NCI-H2196 (cell line): ENCODE measurements around the gene LCOR.

Experiments
- DNase-seq: peaks from one replicate; lab custom pipeline; 2025; ENCODE audit not compliant: unreplicated experiment; lab: John Stamatoyannopoulos, UW

LCOR gene

DNA sequence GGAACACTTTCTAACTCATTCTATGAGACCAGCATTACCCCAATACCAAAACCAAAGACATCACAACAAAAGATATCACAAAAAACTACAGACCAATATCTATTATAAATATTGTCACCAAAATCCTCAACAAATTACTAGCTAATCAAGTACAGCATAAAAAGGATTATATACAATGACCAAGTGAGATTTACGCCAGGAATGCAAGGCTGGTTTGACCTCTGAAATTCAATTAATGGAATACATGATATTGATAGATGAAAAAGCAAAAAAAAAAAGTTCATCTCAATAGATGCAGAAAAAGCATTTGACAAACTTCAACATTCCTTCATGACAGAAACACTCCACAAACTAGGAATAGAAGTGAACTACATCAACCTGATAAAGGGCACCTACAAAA lies 175.3 kb downstream of the LCOR start:
- DNase-seq = no peak

DNA sequence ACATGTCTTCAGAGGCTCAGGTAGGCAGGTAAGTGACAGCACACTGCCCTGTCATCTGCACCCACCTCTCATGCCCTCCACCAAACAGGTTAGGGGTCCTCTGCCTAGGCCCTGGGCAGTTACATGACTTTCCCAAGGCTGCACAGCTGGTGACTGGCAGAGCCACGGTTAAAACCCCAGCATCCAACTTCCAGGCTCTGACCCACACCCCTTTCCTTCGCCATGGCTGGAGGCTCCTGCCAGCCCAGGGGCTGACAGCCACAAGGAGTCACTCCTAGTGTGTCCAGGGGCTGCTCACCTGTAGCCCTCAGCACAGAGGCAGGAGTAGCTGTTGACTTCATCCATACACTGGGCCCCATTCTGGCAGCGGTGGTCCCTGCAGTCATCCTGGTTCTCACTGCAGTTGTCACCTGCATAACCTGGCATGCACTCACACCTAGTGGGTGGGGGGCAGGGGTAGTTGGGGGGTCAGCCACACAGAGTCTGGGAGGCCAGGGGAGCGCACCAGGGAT lies 178.7 kb downstream of the LCOR start:
- no peak for DNase-seq

DNA sequence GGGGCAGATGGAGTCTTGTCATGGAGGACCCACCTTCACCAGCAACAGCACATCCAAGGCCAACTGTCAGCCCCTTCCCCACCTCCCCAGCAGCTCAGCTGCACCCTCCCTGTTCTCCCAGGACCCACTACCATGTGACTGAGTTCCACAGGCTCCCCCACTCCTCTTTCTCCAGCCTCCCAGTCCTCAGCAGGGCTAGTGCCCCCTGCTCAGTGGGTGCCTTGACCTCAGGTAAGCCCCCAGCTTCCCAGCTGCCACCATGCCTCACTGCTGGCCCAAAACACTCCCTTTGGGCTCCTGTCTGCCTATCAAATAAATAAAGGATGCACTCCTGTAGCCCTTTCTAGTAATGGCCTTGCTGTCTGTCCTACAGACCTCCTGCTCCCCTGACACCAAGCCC lies 179.3 kb downstream of the LCOR start:
- DNase-seq = no peak

DNA sequence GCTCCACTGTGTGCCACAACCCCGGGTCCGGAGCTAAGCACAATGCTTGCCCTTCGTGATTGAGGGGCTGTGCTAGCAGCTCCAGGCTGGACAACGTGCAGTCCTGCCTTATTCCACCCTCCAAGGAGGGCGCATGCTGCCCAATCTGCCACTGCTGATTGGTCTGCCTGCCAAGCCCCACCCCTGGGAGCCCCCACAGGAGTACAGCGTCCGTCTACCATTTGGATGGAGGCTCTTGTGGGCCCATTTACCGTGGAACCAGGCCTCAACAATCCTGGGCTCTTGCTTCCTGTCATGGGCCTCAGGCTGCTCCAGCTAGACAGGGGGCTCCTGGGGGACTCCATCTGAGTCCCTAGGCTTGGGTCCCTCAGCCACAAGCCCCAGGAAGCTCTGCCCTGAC lies 180.4 kb downstream of the LCOR start:
- DNase-seq = no peak

DNA sequence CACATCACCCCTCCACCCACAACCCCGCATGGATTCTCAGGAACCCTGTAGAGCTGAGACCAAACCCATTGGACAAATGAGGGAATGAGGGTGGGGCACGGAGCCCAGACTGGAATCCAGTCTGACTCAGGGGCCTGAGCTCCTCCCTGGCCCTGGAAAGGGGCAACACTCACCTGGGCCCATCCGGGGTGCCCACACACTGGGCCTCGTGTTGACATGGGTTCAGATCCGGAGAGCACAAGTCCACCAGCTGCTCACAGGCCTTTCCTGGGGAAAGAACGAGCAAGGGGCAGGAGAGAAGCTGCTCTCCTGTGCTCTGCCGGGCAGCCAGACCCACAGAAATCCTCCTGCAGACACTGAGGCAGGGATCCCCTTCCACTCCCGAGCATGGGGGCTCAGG lies 181.5 kb downstream of the LCOR start:
- no peak for DNase-seq

DNA sequence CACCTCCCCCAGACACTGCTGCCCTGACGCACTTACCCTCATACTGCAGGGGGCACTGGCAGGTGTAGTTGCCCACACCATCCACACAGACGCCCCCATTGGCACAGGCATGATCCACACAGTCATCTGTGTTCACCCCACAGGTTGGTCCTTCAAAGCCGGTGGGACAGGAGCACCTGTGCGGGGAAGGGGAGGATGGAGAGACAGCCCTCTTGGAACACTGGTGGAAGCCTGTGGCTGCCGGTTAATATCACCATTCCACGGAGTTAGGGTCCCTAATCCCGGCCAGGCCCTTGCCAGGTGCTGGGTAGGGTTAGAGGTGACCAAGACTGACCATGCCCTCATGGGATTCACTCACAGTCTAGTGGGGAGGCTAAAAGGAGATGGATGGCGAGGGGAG lies 181.9 kb downstream of the LCOR start:
- DNase-seq = no peak

DNA sequence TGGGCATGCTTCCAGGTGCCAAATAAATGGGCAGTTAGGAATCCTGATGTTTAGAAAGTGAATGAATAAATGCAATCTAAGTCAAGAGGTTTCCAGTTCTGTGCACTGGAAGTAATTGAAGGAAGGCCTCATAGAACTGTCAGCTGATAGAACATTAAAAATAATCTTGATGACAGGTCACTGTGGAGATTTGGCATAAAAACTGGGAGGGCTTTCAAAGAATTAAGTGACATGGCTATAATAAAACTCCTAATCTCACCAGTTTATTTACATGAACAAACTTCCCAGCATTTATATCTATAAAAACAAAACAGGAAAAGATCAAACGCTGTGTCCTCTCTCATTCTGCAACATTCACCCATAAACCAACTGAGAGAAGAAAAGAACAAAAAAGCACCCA lies 183.1 kb downstream of the LCOR start:
- DNase-seq = no peak

DNA sequence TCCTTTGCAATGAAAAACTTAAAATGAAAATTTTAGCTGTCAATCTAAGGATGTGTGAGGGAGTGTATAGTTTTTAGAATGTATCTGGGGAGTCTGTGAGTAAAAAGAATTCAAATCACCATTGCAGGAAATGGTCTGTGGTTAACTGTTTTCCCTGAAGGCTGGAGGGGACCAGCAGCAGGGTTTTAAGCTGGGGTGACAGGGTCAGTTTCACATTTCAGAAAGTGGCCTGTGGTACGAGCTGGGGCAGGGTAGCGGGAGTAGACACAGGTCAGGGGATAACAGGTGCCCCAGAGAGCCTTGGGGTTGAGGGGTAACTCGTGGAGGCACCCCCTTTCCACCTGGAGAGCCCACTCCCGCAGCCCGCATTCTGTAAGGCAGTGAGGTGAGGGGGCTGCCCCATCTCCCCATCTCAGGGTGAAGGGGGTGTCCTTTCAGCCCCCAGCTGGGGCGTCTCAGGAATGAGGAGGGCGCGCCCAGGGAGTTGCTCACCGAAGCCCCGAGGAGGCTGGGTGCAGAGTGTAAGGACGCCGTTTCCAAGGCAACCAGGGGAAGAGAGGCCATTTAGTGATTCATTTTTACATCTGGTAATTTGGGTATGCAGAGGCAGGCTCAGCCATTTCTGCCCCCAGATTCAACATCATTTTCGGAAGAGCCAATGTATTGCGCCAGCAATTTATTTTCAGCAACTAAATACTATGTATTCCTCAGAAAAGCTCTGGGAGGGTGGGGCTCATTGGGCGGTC lies 184.8 kb downstream of the LCOR start:
- DNase-seq = no peak

DNA sequence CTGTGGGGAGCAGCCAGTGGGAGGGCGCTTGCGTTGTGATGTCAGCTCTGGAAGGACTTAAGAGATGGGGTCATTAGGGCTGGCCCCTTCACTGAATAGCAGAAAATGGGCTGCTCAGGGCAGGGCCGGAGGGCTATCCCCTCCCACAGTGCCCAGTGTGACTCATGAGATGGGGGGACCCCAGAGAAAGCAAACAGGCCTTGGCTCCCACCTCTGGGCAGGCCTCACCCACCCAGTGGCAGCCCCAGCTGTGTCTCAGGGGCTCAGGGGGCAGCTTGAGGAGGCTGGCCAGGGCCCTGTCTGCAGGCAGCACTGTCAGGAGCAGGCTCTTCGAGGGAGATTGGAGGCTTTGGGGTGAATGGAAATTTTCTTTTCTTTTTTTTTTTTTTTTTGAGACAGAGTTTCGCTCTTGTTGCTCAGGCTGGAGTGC lies 185.4 kb downstream of the LCOR start:
- DNase-seq = no peak

DNA sequence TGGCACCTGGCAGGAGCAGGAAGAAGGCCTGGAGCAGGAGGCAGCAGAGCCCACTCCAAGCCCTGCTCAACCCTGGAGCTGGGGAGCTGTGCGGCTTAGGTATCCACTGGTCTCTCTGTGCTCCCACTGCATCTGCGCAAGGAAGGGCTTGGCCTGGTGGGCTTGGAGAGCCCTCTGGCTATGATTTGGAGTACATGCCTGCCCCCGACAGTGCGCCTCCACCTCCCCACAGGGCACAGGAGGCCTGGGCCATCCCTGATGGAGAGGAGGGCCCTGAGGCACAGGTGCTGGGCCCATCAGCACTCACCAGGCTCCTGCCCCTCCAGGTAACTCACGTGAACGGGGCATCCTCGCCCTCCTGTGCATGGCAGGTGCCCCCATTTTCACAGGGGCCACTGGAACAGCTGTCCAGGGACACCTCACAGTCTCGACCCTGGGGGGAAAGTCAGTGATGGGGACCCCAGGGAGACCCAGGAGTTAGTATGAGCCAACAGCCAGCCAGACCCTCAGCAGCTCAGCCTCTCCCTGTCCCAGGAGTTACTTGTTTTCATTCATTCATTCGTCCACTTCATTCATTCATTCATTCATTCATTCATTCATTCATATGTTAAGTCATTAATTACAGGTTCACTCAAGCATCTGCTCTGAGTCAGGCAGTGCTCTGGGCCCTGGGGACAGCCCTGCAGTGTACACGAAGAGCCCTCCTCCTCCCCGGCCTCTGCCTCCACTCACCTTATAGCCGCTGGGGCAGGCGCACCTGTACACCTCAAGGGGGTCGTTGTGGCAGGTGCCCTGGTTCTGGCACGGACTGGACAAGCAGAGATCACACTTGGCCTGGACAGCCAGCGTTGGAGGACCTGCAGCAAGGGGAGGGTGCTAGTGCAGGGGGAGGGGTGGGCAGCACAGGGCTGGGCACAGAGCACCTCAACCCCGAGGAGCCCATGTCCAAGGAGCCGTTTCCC lies 186.4 kb downstream of the LCOR start:
- DNase-seq = no peak

DNA sequence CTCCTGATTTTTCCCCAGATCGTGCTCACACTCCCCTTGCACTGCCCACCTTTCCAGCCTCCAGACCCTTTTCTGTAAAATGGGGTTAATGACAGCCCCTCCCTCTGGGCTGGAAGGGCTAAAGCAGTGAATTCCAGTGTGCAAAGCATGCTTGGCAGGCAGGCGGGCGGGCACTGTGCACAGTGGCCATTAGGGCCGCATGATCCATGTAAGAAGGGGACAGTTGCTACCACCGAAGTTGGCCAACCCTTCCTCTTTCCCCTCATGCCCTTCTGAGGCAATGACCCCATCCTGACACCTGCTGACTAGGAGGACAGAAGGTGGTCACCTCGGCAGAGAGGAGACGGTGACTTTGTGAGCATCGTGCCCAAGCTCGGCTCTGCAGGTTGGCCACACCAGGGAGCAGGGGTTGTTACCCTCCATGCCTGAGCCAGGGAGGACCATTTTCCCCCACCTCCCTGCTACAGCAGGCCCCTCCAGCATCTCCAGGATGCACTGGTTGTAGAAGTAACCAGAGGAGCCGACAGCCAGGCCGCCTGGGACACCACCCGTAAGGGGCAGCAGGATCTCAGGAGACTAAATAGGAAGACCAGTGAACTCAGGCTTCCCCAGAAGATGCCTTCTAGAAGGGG lies 187.2 kb downstream of the LCOR start:
- DNase-seq = no peak

DNA sequence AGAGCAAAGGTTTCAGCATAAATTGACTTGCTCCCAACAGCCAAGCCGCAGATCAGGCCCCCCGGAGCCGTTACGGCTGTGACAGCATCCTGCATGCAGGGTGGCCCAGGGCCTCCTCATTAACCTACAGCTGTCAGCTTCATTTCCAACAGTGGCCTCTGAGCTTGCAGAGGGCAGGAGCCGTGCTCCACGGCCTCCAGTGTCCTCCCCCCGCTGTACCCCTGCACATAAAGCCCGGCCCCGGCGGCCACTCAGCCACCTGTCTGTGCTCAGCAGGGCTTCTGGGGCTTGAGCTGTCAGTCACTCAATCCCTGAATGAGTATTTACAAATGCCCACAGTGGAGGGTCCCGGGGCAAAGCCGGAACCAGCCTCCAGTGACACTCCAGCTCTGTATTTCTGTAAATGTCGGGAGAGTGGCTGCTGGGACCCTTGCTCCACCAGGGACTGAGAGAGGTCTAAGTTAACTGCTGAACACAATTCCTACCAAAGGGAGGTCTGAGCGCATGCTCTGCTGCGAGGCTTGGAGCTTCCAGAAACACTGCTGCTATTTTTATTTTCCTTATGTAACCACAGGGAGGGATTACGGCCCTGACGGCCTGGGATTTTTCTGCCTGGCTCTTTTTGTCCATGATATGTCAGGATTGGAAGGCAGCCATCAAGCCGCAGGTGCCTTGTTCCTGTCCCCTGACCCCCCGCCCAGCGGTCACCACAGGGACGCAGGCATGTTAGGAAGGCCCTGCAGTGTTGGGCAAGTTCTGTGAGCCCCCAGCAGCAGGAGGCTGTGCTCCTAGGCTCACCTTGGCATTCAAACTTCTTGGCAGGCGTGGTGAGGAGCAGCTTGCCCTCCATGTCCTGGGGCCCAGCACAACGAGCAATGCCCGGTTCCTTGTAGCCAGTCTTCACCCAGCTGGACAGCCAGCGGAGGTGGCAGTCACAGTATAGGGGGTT lies 188.6 kb downstream of the LCOR start:
- DNase-seq = no peak

DNA sequence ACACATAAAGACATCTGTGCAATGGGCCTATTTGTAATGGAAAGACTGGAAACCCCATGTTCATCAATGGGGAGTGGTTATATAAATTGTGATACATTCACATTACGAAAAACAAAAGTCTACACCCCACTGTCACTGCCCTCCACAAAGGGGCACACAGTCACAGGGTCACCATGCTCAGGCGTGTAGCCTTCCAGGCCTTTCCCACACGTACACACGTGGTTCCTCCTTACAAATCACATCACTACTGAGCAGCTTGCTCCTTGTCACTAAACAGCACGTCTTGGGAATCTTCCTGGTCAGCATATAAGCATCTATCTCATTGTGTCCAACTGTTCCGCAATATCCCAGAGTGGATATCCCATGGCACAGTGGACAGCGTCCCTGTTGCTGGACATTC lies 190.5 kb downstream of the LCOR start:
- DNase-seq = no peak

DNA sequence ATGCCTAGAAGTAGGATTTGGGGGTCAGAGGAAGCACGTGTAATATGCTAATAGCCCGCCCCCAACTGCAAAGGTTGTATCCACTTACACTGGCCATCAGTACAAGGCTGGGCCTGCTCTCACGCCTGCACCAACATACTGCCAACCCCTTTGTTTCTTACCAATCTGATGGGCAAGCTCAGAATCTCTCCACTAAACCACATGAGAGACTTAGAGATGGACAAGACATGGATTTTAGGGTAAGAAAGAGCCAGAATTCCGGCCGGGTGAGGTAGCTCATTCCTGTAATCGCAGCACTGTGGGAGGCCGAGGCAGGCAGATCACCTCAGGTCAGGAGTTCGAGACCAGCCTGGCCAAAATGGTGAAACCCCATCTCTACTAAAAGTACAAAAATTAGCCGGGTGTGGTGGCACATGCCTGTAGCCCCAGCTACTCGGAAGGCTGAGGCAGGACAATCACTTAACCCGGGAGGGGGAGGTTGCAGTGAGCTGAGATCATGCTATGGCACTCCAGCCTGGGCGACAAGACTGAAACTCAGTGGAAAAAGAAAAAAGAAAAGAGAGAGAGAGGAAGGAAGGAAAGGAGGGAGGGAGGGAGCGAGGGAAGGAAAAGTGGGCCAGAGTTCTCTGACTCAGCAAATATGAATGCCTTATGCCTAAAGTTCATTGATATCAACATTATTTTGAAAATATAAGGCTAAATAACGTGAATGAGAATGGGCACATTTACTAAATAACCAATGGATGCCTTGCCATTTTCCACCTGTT lies 191.5 kb downstream of the LCOR start:
- DNase-seq = no peak

DNA sequence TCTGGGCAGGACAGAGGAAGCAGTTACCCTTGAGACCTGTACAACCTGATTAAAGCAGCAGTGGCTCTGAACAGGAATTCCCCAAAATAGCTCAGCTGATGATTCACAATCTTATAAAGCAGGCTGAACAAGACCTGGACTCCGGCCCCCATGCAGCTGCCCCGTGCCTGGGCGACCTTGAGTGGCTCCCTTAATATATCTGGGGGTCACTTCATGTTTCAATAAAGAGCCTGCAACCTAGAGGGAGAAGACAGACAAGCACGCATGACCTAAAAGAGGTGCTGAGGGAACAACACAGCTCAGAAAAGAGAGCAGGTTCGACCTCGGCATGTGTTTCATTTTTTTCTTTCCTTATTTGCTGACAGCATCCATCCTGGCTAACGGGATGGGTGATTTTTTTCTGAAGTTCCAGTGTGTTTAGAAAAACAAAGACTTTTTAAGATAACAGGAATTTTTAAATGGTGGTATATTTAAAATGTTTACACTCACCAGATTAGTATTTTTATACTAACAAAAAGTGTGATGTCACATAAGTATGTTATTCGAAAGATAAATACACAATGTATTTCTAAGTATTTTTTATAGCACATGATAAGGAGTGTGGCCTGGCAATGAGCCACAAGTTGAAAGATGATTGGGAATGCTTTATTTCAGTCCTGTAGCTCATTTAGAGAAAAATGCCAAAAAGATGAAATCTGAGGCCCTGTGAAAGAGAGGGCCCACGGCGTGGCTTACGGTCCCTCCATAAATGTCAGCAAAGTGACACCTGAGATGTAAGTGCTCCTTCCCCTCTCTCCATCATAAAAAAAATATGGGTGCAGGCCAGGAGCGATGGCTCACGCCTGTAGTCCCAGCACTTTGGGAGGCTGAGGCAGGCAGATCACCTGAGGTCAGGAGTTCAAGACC lies 192.3 kb downstream of the LCOR start:
- DNase-seq = no peak

DNA sequence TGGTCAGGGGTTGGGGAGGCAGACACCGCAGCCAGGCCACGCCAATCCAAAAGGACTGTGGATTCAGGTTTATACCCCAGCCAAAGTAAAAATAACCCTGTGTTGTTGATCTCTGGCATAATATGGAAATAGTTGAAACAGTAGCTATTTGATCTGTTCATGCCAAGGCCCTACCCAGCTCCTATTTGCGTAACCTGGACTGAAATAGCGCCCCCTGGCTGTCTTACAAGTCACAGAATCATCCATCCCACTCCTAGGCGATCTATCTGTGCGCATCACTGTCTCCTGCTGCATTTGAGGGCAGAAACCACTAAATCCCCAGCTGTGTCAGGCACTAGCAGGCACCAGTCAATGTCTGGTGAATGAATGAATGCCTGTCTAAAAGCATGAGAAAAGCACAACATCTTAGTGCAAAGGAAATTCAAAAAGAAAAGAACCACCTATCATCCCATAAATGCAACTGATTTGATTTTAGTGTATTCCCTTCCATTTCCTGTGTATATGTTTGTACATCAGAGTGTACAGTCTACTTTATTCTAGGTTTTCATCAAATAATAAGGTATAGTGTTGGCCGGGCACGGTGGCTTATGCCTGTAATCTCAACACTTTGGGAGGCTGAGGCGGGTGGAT lies 193.6 kb downstream of the LCOR start:
- no peak for DNase-seq

DNA sequence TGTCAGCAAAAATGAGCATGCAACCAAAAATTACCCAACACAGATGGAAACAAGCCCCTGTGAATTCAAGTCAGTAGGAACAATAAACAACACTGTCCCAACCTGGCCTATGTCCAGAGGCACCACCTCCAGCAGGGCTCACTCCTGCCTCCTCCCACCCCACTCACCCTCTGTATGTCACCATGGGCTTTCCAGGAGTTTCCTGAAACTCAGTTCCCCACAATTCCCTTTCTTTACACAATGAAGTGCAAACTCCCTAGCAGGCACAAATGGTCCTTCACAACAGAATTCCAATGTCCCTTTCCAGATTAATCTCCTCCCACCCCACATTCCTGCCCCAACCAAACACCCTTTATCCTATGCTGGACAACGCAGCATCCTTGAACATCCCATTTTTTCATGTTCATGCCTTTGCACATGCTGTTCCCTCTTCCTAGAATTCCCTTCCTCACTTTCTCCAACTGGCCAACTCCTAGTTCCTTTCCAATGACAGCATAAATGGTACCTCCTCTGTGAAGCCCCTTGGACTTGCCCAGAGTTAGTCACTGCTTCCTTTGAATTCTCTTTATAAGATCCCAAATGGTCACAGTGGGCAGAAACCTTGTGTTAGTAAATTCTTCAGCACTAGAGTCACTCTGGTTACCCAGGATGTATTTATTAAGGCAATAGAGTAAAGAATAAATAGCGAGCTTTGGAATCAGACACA lies 196.2 kb downstream of the LCOR start:
- DNase-seq = no peak

DNA sequence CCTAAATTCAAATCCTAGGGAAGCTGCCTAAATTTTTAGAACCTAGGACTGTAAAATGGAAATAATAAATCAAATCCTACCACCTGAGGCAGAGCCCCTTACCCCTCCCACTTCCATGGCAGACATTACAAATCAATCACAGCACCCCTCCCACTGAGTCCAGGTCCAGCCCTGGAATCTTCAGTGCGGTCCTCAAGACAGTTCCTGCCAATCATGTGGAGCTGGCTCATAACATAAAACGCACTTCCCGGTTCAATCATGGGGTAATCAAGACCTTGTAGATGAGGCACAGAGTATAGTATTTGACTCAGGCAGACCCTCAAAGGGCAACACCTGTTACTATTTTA lies 196.7 kb downstream of the LCOR start:
- no peak for DNase-seq
